Gastrocnemius medialis (tissue), 4 donors: Measurements from ENCODE around the gene IKZF3.

Experiments used
- CTCF ChIP-seq, 5 experiments: fragments of 450-650 bp in 3 of 5; fragments of 200-600 bp in 2 of 5; sonication (generic) in 2 of 5; IDR thresholded peaks in 4 of 5; conservative IDR thresholded peaks in 1 of 5; 1 replicate in 4 of 5; 2 replicates in 1 of 5; pipeline ENCODE4 v1.5.1; 2016 to 2019; ENCODE audit warnings: antibody characterized with exemption in 5 of 5, mild to moderate bottlenecking in 3 of 5, moderate library complexity in 3 of 5
- POLR2A ChIP-seq, 2 donors: fragments of 450-650 bp; IDR thresholded peaks; one replicate each; pipeline ENCODE4 v1.6.1; 2017; ENCODE audit warnings: antibody characterized with exemption in 2 of 2, mild to moderate bottlenecking in 2 of 2, moderate library complexity in 2 of 2

- no peak for TF ChIP-seq CTCF (IDR thresholded peaks at IDR 0.05 in 4 of 5, conservative IDR thresholded peaks at IDR 0.05 in 1 of 5)
- TF ChIP-seq POLR2A (IDR thresholded peaks at IDR 0.05): no peak
Observed at GRCh38 chr17:39719563-39720355, 144.4 kb downstream of the IKZF3 start.
